Measurements from ENCODE around the gene MED9. TPM values are rescaled to one million over a fixed set of nuclear protein-coding genes. Genes with fewer than 3 reads are reported as not detected.

Gene MED9
- total RNA-seq, 1 donor from 2014 or later = 19.1 TPM

DNA sequence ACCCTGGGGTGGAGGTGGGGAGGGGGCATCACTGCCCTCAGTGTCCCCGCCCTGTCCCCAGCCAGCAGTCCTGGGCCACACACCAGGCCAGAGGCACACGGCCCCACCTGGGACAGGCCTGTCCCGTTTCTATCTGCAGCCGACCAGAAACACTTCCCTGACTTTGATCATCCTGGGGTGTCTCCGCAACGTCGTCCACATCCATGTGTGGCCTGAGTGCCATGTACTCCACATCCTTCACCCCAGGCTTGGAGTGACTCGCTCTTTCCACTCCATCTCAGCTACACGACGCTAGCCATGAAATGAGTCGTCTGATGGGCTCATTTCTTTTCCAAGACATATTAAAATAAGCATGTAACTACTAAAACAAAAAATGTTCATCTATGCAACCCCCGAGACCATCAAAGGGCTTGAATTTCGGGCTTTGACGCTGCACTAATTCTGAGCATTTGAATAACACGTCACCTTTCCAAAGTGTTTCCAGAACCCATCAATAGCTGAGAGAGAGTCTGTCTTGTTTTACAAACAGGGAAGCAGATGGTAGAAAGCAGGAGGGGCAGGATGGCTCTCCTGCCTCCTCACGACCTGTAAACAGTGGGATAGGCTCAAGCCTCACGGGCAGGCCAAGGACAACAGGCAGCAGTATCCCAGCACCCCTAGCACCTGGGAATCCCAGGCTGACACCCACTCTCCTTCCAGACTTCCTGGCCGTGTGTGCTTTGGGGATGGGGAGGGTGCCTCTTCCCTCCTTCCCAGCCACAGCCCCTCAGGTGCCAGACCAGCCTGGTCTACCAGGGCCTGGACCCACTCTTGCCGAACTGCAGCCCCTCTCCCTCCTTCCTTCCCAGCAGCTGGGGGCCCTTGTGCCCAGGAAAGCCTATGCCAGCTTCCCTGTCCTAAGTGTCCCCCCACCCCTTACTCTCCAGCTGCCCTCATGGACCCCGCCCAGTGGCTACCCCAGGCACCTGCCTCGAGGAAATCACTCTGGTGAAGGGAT is 39.4 kb downstream of the MED9 start:
- no peak for DNase-seq (ENCODE audit: low spot score)

DNA sequence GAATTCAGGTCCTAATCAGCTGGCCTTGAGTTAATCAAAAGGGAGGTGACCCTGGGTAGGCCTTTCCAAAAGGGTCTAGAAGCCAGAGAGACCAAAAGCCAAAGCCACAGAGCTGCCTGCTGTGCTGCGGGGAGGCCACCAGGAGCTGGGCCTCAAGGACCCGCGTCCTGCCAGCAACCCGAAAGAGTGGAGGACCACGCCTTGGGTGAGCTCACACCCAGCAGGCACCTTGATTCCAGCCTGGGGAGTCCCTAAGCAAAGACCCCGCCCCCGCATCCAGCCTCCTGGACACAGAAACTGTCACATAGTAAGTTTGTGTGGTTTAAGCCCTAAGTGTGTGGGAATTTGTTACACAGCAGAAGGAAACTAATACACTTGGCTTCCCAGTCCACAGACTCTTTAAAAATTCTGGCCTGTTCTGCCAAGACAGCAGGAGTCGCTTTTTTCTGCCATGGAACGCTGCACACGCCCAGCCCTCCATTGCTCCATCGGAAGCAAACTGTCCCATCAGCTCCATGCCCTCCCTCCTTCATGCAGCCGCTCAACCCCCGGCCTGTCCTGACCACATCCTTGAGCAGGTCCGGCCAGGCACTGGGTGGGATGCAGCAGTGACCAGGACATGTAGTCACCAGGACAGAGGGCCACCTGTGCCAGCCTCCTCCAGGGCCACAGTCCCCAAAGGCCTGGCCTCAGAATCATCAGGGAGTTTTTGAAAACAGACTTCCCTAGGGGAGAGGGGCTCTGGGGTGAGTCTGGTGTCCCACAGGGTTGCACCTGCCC is 40.3 kb downstream of the MED9 start:
- DNase-seq (ENCODE audit: low spot score) = no peak

DNA sequence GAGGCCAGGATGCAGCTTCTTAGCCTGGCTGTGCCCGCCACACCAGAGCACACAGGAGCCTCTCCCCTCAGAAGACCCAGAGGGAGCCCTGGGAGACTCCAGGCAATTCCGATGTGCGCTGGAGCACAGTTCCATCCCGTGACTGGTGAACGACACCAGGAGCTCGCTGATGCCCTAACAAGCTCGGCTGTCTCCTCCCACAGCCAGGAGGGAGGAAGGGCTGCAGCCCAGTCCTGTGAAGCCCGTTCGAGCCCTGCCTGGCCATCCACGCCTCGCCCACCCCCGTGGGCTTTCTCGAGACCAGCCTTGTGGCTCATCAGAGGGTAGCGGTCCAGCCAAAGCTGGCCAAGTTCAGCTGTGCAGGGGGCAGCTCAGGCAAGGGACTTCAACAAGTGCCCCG is 41.2 kb downstream of the MED9 start:
- no peak for DNase-seq (ENCODE audit: low spot score)

DNA sequence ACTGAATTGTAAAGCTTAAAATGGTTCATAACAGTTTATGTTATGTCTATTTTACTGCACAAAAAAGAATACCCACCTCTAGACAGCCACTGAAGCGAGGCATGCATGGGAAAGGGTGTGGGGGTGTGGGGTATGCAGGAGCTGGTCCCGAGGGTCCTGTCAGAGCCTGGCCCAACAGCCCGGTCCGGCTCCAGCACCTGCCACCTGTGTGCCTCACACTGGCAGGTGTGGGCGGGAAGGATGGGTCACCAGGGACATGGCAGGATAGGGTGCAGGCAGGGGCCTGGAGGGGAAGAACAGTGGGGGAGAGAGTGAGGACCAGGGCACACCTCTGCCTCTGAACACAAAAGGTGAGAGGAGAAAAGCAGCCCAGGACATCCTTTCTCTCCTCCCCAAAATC is 42.2 kb downstream of the MED9 start:
- DNase-seq (ENCODE audit: low spot score) = no peak

DNA sequence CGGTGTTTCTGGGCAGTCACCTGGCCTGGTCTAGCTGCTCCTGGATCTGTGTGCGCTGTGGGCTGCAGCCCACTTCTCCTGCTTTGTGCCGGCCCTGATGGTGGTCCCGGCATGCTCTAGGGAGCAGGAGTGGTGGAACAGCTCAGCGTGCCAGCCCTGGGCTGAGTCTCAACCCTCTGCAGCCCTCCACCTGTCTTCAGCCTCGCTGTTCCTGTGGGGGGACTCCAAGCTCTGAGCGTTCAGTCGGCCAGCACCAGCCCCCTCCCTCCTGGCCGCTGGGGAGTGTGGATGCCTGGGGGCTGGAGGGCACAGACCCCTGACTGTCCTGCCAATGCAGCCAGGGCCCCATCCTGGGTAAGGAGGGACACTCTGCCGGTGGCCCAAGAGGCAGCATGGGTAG is 43.1 kb downstream of the MED9 start:
- no peak for DNase-seq (ENCODE audit: low spot score)

DNA sequence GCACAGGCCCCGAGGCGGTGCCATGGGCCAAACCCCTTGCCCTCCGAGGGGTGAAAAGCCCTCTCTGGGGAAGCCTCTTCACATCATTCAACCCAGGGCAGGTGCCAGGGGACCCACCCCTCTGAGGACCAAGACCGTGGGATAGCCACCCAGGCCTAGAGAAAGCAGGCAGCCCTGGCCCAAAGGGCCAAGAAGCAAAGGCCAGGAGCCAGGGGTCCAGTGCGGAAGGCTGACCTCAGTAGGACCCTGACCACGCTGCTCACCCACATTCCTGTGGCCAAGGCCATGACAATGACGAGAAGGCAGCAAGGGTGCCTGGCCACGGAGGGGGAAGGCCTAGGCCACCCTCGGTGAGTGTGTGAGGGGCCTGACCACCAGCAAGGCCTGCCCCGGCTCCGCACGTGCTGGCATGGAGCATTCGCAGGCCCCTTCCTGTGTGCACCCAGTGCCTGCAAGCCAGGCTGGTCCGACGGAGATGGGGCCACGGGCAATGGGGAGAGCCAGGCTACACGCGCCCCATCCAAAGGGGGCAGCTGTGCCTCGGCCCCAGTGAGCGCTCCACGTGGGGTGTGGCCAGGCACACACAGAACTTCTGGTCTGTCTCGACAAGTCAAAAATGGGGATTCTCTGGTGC is 43.9 kb downstream of the MED9 start:
- DNase-seq (ENCODE audit: low spot score) = no peak

DNA sequence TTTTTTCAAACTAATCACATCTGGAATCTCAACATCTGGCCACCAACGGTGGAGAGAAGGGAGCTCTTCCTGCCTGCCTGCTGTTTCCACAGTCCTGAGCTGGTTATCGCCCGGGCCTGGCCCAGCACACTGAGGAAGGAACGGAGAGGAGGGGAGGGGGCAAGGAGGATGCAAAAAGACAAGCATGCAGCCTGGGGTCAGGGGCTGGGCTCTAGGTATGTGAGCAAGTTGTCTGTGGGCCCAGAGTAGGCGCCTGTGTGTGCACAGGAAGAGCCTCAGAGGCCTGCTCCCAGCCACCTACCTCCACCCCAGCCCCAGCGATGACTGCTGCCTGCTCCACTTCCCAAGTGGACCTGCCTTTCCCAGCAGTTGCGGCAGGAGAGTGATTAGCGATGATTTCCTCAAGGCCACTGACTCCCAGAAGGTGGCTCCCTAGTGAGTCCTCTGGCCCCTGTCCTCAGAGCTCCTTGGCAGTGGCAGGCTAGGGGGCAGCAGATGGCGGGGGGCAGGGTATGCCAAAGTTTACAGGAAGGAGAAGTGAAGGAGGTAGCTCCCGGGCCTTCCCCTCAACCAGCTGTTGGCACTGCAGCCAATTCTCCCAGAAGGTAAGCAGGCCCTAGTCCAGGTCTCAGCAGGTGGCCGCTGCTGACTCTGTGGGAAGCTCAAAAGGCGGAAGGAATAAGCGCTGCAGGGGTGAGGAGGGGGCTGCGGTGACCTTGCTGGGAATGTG is 46.4 kb downstream of the MED9 start:
- no peak for DNase-seq (ENCODE audit: low spot score)

- DNase-seq (ENCODE audit: low spot score) = no peak
These were observed 47.1 kb downstream of the MED9 start for GRCh38 chr17:17523731-17524490.

DNA sequence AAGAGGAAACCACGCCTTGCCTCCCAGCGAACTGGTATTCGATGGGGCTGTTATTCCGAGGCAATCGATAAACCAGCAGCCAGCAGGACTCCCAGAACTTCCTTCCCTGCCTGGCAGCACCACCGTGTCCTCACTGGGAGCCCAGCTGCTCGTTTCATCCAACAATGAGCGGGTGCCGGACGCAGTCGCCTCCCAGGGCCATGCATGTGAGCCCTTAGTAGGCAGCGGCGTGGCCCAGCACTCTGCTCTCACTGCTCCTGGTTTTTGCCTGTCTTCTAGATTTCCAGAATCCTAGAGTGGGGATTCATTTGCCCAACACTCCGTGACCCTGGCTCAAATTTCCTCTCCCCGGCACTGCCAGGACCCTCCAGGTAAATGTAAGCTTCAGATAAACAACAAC is 48.5 kb downstream of the MED9 start:
- no peak for DNase-seq (ENCODE audit: low spot score)

GRCh38 chr17:17525956-17526355 is 49.2 kb downstream of the MED9 start:
- no peak for DNase-seq (ENCODE audit: low spot score)

DNA sequence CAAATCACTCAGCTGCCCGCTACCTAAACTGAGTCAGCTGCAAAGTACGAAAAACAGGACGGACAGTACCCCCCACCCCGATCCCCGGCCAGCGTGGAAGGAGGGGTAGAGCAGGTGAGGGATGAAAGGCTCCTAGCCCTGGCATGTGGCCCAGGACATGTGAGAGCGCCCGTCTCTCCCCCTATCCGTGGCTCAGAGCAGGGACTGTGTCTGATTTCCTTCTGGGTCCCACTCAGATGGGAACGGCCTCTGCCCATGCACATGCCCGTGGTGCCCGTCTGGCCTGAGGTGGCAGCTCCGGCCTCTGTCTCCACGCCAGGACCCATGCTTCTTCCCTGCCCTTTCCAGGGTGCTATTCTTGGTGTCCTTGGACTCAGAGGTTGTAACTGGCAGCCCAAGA is 49.6 kb downstream of the MED9 start:
- DNase-seq (ENCODE audit: low spot score) = no peak

GRCh38 chr17:17527534-17527933 is 50.7 kb downstream of the MED9 start:
- no peak for DNase-seq (ENCODE audit: low spot score)

- no peak for DNase-seq (ENCODE audit: low spot score)
These were observed 51.2 kb downstream of the MED9 start for GRCh38 chr17:17527956-17528500.

- no peak for DNase-seq (ENCODE audit: low spot score)
These were observed 52.2 kb downstream of the MED9 start for GRCh38 chr17:17528696-17529652.

DNA sequence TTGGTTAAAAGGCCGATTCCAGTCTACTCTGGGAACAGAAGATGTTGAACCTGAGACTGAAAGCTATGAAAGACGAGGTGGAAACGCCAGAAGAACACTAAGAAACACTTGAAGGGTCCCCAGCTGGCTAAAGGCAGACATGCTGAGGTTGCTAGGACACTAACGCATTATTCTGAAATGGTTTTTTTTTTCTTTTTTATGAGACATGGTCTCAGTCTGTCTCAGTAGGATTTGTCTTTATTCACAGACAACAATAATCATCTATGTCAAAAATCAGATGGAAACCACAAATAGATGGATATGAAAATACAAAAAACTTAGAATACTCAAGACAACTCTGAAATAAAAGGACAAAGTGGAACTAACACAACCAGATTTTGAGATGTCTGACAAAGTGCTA is 54.4 kb downstream of the MED9 start:
- no peak for DNase-seq (ENCODE audit: low spot score)

GRCh38 chr17:17532991-17533390 is 56.2 kb downstream of the MED9 start:
- no peak for DNase-seq (ENCODE audit: low spot score)

GRCh38 chr17:17533901-17534441 is 57.2 kb downstream of the MED9 start:
- DNase-seq (ENCODE audit: low spot score) = no peak

DNA sequence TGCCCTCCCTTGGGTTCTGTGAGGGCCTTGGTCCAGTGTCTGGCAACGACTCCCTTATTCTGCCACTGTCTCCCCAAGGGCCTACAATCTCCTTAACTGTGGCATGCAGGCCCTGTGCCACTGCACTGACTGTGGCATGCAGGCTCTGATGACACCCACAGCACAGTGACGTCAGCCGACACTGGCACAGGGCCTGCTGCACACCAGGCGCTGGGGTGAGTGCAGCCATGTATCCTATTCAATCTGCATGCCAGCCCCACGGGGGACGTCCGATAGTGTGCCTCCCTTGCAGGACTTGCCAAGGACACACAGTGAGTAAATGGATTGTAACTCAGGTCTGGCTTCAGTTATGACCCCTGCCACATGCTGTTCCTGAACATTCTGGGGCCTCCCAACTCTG is 59.2 kb downstream of the MED9 start:
- DNase-seq (ENCODE audit: low spot score) = peak; percentile 60

DNA sequence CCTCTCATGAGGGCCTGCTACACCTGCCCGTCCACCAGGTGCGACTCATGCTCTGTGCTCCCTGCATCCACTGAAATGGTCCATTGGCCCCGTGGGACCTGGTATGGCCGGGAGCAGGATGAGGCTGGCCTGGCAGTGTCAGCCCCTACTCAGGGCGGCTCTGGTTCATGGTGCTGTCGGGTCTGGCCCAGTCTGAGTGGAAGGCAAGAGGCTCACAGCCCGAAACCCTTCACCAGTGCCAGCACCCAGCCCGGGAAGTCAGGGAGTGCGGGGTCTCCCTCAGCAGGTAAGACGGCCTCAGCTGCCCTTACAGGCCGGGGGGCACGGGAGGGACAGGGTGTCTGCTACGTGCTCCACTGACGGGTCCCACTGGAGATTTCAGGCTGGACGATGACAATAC is 59.9 kb downstream of the MED9 start:
- DNase-seq (ENCODE audit: low spot score) = no peak

Data from ureter (tissue), 1 donor.